CD4-positive, alpha-beta memory T cell (primary cell): ENCODE measurements around the gene ELMOD1. TPM values are rescaled to one million over a fixed set of nuclear protein-coding genes. Genes with fewer than 3 reads are reported as not detected.

Experiments
- CTCF ChIA-PET: fragments of 350-600 bp; sonication (Branson Sonifier 250); formaldehyde crosslinking; loops from one replicate; lab custom pipeline; 2021; ENCODE audit warnings: inconsistent platforms; ENCODE audit not compliant: partially characterized antibody; lab: Charles Lee
- POLR2A ChIA-PET: fragments of 350-600 bp; sonication (Branson Sonifier 250); formaldehyde crosslinking; loops from one replicate; lab custom pipeline; 2021; ENCODE audit not compliant: partially characterized antibody; lab: Charles Lee
- DNase-seq, 5 donors: peaks; one replicate each; pipeline versions ENCODE4 v3.0.0 to v3.0.0-alpha.2; 2020 to 2022; ENCODE audit warnings: mixed read lengths in 1 of 5
- H3K27ac ChIP-seq: one replicate; pipeline ENCODE4 v1.7.0; 2013; ENCODE audit warnings: low read depth, low read length
- H3K27me3 ChIP-seq: 2 replicates; pipeline ENCODE4 v1.7.0; 2013; ENCODE audit warnings: mild to moderate bottlenecking, low read length, moderate library complexity; ENCODE audit not compliant: insufficient read depth
- H3K36me3 ChIP-seq: 2 replicates; pipeline ENCODE4 v1.7.0; 2013; ENCODE audit warnings: mild to moderate bottlenecking, low read length, moderate library complexity; ENCODE audit not compliant: insufficient read depth
- H3K4me1 ChIP-seq: 2 replicates; pipeline ENCODE4 v1.7.0; 2013; ENCODE audit warnings: mild to moderate bottlenecking, low read length, moderate library complexity; ENCODE audit not compliant: insufficient read depth
- H3K4me3 ChIP-seq, 2 donors: one replicate each; pipeline ENCODE4 v1.7.0; 2013; ENCODE audit warnings: low read length in 2 of 2, mild to moderate bottlenecking in 1 of 2
- H3K9me3 ChIP-seq, 2 donors: one replicate each; pipeline ENCODE4 v1.7.0; 2013; ENCODE audit warnings: low read length in 2 of 2, control low read depth in 1 of 2; ENCODE audit not compliant: control insufficient read depth in 1 of 2
- H3K27ac Mint-ChIP-seq, 7 donors: one replicate each; pipeline ENCODE4 v1.8.0; 2020 to 2021; ENCODE audit warnings: mixed read lengths in 7 of 7, mild to moderate bottlenecking in 6 of 7, inconsistent platforms in 3 of 7, moderate library complexity in 3 of 7
- H3K27me3 Mint-ChIP-seq, 2 donors: one replicate each; pipeline ENCODE4 v1.8.0; 2020 to 2021; ENCODE audit warnings: mixed read lengths in 2 of 2
- H3K36me3 Mint-ChIP-seq, 2 donors: one replicate each; pipeline ENCODE4 v1.8.0; 2020 to 2021; ENCODE audit warnings: mixed read lengths in 2 of 2, inconsistent platforms in 1 of 2, mild to moderate bottlenecking in 1 of 2
- H3K4me1 Mint-ChIP-seq, 4 donors: one replicate each; pipeline ENCODE4 v1.8.0; 2020 to 2021; ENCODE audit warnings: mixed read lengths in 4 of 4, mild to moderate bottlenecking in 1 of 4
- H3K4me3 Mint-ChIP-seq, 8 donors: one replicate each; pipeline ENCODE4 v1.8.0; 2020 to 2021; ENCODE audit warnings: mixed read lengths in 8 of 8, mild to moderate bottlenecking in 7 of 8, moderate library complexity in 6 of 8, inconsistent platforms in 3 of 8
- H3K9me3 Mint-ChIP-seq, 8 donors: one replicate each; pipeline ENCODE4 v1.8.0; 2020 to 2021; ENCODE audit warnings: mixed read lengths in 8 of 8, mild to moderate bottlenecking in 5 of 8, inconsistent platforms in 3 of 8, moderate library complexity in 1 of 8
- intact Hi-C: fragments of 100-400 bp; cut with micrococcal nuclease; formaldehyde crosslinking; loops from one replicate; pipeline ENCODE4 v1.15.1; 2023
- polyA plus RNA-seq, 2 donors: library from polyadenylated mRNA; unstranded; fragments of 300-500 nt; fragmentation: Illumina TruSeq; gene quantifications; one replicate each; pipeline ENCODE4 v1.2.3, GENCODE V29; 2021
- total RNA-seq, 2 experiments: library from RNA; stranded (reverse); gene quantifications; one replicate each; pipeline ENCODE4 v1.2.3, GENCODE V29; 2021

Gene ELMOD1
- total and polyA plus RNA-seq, 4 experiments from 2014 or later = not detected

- no peaks in the 10 kb centered on the region for H3K4me1 Mint-ChIP-seq
- Histone ChIP-seq H3K27me3 (peaks cover 5% of the 10 kb centered on the region), H3K27ac (no peak overlapping the region), H3K9me3 (no peaks in the 10 kb centered on the region), H3K36me3 (no peaks in the 10 kb centered on the region), H3K4me1 (no peaks in the 10 kb centered on the region), H3K4me3 (no peak overlapping the region)
- CTCF ChIA-PET = no interaction called here
- intact Hi-C loops = no loop called here
- DNase-seq = no peak
- H3K36me3 Mint-ChIP-seq = no peaks in the 10 kb centered on the region
- H3K27me3 Mint-ChIP-seq = peaks cover 37 to 44% of the 10 kb centered on the region in 2 donors
- H3K27ac Mint-ChIP-seq = no peak overlapping the region
- H3K4me3 Mint-ChIP-seq = no peak overlapping the region
- POLR2A ChIA-PET = no interaction called here
- H3K9me3 Mint-ChIP-seq = no peaks in the 10 kb centered on the region
Observed at GRCh38 chr11:107608809-107609208, 17.9 kb downstream of the ELMOD1 start.

GRCh38 chr11:107609400-107610218 is 18.7 kb downstream of the ELMOD1 start:
- H3K4me1 ChIP-seq = no peaks in the 10 kb centered on the region
- Mint-ChIP-seq H3K9me3 (no peaks in the 10 kb centered on the region), H3K4me1 (no peaks in the 10 kb centered on the region), H3K27ac (no peak overlapping the region), H3K4me3 (no peak overlapping the region), H3K36me3 (no peaks in the 10 kb centered on the region), H3K27me3 (peaks cover 30 to 39% of the 10 kb centered on the region in 2 donors)
- intact Hi-C loops = no loop called here
- H3K27me3 ChIP-seq = peaks cover 5% of the 10 kb centered on the region
- H3K27ac ChIP-seq = no peak overlapping the region
- no peaks in the 10 kb centered on the region for H3K9me3 ChIP-seq
- no peak for DNase-seq
- no peaks in the 10 kb centered on the region for H3K36me3 ChIP-seq
- no peak overlapping the region for H3K4me3 ChIP-seq
- CTCF ChIA-PET = interaction anchor here (0.7 kb wide), 1 partner anchor 935 kb away, joined by 4 read pairs; no protein-coding TSS in a partner anchor
- POLR2A ChIA-PET = no interaction called here

GRCh38 chr11:107612445-107612844 is 21.5 kb downstream of the ELMOD1 start:
- Histone ChIP-seq H3K9me3 (no peaks in the 10 kb centered on the region), H3K27me3 (peaks cover 5% of the 10 kb centered on the region), H3K27ac (no peak overlapping the region), H3K4me3 (no peak overlapping the region), H3K36me3 (no peaks in the 10 kb centered on the region), H3K4me1 (no peaks in the 10 kb centered on the region)
- POLR2A ChIA-PET = no interaction called here
- H3K36me3 Mint-ChIP-seq = no peaks in the 10 kb centered on the region
- no peaks in the 10 kb centered on the region for H3K4me1 Mint-ChIP-seq
- no peaks in the 10 kb centered on the region for H3K9me3 Mint-ChIP-seq
- no peak overlapping the region for H3K27ac Mint-ChIP-seq
- DNase-seq = no peak
- intact Hi-C loops = no loop called here
- H3K27me3 Mint-ChIP-seq = peaks cover 23 to 27% of the 10 kb centered on the region in 2 donors
- CTCF ChIA-PET = no interaction called here
- H3K4me3 Mint-ChIP-seq = no peak overlapping the region

- ChIA-PET CTCF (no interaction called here), POLR2A (no interaction called here)
- H3K27me3 ChIP-seq = no peaks in the 10 kb centered on the region
- no peak for DNase-seq
- H3K9me3 ChIP-seq = no peaks in the 10 kb centered on the region
- H3K4me3 Mint-ChIP-seq = no peak overlapping the region
- peaks cover 16 to 34% of the 10 kb centered on the region in 2 donors for H3K27me3 Mint-ChIP-seq
- peaks cover 0 to 2% (median 0%) of the 10 kb centered on the region in 8 donors for H3K9me3 Mint-ChIP-seq
- intact Hi-C loops = no loop called here
- no peaks in the 10 kb centered on the region for H3K4me1 ChIP-seq
- H3K36me3 ChIP-seq = no peaks in the 10 kb centered on the region
- no peaks in the 10 kb centered on the region for H3K4me1 Mint-ChIP-seq
- no peak overlapping the region for H3K27ac ChIP-seq
- H3K27ac Mint-ChIP-seq = no peak overlapping the region
- H3K4me3 ChIP-seq = no peak overlapping the region
- no peaks in the 10 kb centered on the region for H3K36me3 Mint-ChIP-seq
Observed at GRCh38 chr11:107619926-107620325, 29.0 kb downstream of the ELMOD1 start.

- no peak overlapping the region for H3K27ac Mint-ChIP-seq
- peaks cover 21 to 31% of the 10 kb centered on the region in 2 donors for H3K27me3 Mint-ChIP-seq
- H3K27ac ChIP-seq = no peak overlapping the region
- no peak for DNase-seq
- intact Hi-C loops = no loop called here
- H3K27me3 ChIP-seq = no peaks in the 10 kb centered on the region
- H3K4me3 ChIP-seq = no peak overlapping the region
- no peak overlapping the region for H3K4me3 Mint-ChIP-seq
- POLR2A ChIA-PET = no interaction called here
- CTCF ChIA-PET = no interaction called here
- no peaks in the 10 kb centered on the region for H3K9me3 ChIP-seq
- H3K4me1 ChIP-seq = no peaks in the 10 kb centered on the region
- H3K36me3 ChIP-seq = no peaks in the 10 kb centered on the region
- peaks cover 0 to 2% (median 0%) of the 10 kb centered on the region in 8 donors for H3K9me3 Mint-ChIP-seq
- H3K36me3 Mint-ChIP-seq = no peaks in the 10 kb centered on the region
- H3K4me1 Mint-ChIP-seq = no peaks in the 10 kb centered on the region
Observed at GRCh38 chr11:107621081-107621480, 30.1 kb downstream of the ELMOD1 start.

GRCh38 chr11:107623183-107623582 is 32.2 kb downstream of the ELMOD1 start:
- Mint-ChIP-seq H3K27me3 (peaks cover 28 to 33% of the 10 kb centered on the region in 2 donors), H3K27ac (no peak overlapping the region), H3K4me1 (no peaks in the 10 kb centered on the region), H3K4me3 (no peak overlapping the region), H3K36me3 (no peaks in the 10 kb centered on the region), H3K9me3 (peaks cover 0 to 2% (median 0%) of the 10 kb centered on the region in 8 donors)
- ChIA-PET CTCF (no interaction called here), POLR2A (no interaction called here)
- H3K36me3 ChIP-seq = no peaks in the 10 kb centered on the region
- no peaks in the 10 kb centered on the region for H3K27me3 ChIP-seq
- DNase-seq = no peak
- no peaks in the 10 kb centered on the region for H3K4me1 ChIP-seq
- intact Hi-C loops = no loop called here
- no peak overlapping the region for H3K27ac ChIP-seq
- H3K4me3 ChIP-seq = no peak overlapping the region
- no peaks in the 10 kb centered on the region for H3K9me3 ChIP-seq

GRCh38 chr11:107624983-107625684 is 34.2 kb downstream of the ELMOD1 start:
- POLR2A ChIA-PET = no interaction called here
- no peak overlapping the region for H3K4me3 Mint-ChIP-seq
- Histone ChIP-seq H3K4me3 (no peak overlapping the region), H3K9me3 (no peaks in the 10 kb centered on the region), H3K27me3 (peaks cover 4% of the 10 kb centered on the region), H3K4me1 (no peaks in the 10 kb centered on the region), H3K36me3 (no peaks in the 10 kb centered on the region), H3K27ac (no peak overlapping the region)
- H3K9me3 Mint-ChIP-seq = peaks cover 0 to 2% (median 0%) of the 10 kb centered on the region in 8 donors
- CTCF ChIA-PET = no interaction called here
- H3K27me3 Mint-ChIP-seq = peaks cover 31 to 38% of the 10 kb centered on the region in 2 donors
- DNase-seq = no peak
- intact Hi-C loops = no loop called here
- H3K4me1 Mint-ChIP-seq = no peaks in the 10 kb centered on the region
- H3K27ac Mint-ChIP-seq = no peak overlapping the region
- no peaks in the 10 kb centered on the region for H3K36me3 Mint-ChIP-seq
